GM19372 (cell line): ENCODE data around the gene COBLL1.
A peak's percentile ranks its signal among the peaks of the same experiment; 100 is the strongest.

Source experiments
- ATAC-seq: cut with Tn5 transposase; IDR thresholded peaks from one replicate; pipeline ENCODE4 v1.9.1; 2021; ENCODE audit warnings: mild to moderate bottlenecking, low read depth, moderate library complexity; ENCODE audit not compliant: unreplicated experiment

The COBLL1 gene

DNA sequence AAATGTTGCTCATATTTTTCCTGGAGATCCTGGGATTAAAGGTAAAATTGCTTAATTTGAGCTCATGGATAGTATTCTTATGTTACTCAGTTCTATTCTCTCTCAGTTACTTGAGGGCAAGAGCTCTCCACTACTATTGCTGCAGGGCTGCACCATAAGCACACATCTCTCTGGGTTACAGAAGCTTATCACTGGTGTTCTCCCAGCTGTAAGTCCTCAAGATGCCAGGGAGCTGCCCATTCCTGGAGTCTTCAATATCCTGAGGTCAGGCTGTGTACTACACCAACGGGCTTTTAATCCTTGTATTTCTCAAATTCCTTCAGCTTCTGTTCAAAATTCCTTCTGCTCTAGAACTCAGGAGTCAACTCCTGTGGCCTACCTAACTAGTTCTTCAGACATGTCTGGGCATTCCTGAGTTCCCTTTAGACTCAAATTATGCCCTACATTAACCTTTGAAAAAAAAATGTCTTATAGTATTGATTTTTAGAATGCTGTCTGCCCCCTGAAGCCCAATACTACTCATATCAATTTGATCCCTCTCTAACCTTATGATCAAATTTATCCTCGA lies 17.7 kb upstream of the COBLL1 start:
- no peak for ATAC-seq

DNA sequence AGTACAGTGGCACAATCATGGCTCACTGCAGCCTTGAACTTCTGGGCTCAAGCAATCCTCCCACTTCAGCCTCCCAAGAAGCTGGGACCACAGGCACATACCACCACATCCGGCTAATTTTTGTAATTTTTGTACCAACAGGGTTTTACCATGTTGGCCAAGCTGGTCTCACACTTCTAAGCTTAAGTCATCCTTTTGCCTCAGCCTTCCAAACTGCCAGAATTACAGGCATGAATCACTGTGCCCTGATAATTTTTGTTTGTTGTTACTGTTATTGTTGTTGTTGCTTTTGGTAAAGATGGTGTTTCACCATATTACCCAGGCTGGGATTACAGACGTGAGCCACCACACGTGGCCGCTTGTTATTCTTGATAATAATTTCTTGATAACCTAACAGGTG lies 10.5 kb upstream of the COBLL1 start:
- no peak for ATAC-seq

DNA sequence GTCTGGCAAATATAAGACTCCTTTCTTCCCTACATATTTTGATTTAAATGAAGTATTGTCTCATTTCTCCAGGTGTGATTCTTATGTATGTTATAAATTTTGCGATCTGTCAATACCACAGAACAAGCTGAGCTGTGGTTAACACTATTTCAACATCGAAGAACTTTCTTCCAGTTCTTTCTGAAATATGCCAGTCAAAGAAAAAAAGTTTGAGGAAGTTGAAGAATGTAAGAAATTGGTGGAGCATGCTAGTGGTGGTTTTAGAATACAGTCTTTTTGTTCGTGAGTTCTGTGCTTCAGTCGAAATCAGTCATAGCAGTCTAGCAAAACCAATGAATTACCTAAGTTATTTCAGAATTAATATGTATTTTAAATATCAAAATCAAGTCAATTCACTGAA lies 8.6 kb upstream of the COBLL1 start:
- ATAC-seq, result no peak

DNA sequence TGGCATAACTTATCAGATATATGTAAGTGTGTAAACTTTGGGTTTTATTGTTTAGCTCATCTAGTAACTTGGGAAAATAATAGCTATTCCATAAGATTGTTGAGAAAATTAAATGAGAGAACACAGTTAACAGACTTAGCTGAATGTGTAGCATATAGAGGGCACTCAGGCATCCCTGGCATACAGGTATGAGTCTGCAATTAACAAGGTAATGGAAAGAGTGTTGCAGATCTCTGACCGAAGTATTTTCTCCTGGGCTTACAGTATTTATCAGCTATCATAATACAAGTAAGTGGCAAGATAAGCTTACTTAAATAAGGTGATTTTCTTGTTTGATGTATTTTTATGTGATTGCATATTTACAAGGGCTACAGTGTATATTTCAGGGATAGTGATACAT lies 7.9 kb upstream of the COBLL1 start:
- no peak for ATAC-seq

DNA sequence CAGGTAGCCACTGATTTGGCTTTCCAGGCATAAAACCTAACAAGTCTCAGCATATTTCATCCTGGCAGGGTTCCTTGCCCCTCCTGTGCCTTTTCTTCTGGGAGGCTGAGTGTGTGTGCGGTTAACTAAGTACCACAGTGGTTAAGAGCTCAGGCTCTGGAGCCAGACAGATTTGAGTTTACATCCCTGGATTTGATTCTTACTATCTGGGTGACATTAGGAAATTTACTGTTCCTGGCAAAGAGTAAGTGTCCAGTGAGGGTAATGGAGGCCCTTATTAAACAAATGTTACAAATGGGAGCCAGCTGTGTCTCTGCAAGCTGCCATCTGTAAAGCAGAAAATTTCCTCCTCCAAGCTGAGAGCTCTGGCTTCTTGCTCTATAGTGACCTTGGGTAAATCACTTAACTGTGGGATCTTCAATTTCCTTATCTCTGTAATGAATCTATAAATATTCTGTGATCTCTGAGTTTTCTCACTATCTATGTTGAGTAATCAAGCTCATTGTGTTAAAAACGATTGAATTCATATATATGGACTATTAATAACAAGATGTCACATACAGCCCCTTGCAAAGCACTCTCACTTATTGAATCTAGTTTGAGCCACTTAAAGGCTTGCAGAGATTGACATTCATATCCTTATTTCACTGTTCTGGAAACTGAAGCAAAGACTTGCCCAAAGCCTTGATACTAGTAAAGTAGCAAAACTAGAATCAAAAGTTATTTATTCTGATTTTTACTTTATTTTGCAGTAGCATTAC lies 6.5 kb upstream of the COBLL1 start:
- ATAC-seq, result no peak

DNA sequence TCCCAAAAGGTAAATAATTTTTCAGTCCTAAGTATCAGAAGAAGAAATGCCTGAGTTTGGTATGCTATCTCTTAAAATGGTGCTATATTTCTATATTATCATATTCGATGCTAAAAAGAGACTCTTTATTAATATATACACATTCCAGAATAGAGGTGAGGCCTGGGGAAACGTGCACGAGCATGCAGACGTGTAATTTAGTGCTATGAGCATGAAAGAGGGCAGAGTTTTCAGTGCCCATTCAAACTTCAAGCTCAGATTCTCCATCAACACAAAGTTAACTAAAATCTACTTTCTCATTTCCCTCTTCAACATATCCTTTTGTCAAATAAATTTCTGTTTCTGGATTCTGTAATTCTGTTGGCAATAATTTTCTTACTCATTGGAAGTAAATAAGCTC lies 5.7 kb upstream of the COBLL1 start:
- ATAC-seq, result no peak

DNA sequence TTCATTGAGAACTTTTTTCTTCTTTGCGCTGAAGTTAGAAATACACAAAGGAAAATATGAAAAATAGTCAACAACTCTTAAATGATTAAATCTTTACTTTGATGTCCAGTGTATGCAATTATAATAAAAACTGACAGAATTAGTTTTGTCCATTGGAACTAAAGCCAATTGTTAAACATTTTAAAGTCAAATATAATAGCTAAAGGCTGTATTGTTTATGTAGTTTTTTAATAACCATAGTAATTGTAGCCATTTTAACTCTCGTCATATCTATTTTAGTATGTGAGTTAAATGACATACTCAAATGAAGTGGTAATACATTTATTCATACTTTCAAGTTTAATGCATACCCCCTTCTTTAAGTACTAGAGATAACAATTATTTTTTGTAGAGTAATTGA lies 4.7 kb upstream of the COBLL1 start:
- ATAC-seq, result no peak

DNA sequence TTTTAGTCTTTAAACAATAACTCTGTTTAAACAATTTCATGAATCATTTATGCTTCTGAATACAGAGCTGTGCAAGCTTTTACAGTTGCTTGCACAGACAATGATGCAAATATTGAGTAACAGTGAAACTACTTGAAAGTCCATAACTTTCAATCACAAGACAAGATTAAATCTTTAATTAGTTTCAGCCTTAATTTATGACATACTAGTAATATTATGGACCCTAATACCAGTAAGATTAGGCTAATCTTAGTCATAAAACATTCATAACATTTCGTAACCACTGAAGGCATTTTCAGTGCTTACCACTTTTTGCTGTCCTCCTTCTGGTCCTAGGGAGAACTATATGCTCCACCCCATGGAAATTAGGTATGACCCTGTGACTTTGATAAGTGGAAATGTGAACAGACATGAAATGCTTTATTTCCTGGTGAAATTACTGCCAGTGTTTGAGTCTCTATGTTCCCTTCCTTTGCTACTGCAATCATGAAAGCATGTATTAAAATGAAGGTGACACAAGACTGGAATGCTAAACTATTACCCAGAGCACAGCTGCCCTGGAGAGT lies 1.8 kb upstream of the COBLL1 start:
- no peak for ATAC-seq

DNA sequence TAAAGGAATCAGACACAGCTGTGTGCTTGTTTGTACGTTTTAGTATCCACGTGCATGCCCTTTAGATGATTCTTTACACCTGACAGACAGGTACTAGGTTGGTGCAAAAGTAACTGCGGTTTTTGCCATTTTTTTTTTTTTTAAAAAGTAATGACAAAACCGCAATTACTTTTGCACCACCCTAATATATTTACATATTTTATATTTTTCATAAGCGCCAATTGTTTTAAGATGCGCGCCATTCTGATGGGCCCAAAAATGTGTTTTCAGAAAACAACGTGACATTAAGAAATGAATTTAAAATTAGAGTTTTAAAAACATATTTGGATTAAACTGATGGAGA lies 972 bp upstream of the COBLL1 start:
- ATAC-seq, result no peak

DNA sequence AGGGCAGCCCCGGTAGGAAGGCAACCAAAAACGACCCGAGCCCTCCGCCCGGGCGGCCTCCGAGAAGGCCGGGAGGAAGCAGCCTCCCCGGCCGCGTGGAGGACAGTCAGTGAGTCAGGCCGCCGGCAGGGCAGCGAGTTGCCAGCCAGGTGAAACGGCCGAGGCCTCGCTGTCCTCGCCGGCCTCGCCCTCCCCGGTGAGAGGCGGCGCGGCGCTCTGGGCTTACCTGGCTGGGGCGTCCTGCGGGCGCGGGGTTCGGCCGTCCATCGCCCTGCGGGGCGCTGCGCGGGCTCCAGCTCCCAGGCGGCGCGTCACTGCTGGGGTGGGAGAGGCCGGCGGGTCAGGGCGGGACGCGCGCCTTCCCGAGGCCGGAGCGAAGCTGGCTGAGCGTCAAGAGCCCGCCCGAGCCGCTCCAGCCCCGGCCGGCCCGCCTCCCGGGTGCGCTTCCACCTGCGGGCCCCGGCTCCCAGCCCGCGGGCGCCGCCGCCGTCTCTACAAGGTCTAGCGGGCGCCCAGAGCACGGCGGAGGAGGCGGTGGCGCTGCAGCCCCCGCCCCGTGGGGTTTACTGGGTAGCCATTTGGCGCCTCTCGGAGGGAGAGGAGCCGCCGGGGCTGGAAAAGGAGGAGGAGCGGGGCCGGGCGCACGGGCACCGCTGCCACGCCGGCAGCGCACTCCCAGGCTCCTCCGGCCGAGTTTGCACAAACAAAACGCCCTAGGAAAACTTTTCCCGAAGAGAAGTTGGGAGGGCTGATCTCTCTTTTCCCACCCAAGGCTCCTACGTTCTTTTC lies 499 bp downstream of the COBLL1 start:
- peak; percentile 70 for ATAC-seq

DNA sequence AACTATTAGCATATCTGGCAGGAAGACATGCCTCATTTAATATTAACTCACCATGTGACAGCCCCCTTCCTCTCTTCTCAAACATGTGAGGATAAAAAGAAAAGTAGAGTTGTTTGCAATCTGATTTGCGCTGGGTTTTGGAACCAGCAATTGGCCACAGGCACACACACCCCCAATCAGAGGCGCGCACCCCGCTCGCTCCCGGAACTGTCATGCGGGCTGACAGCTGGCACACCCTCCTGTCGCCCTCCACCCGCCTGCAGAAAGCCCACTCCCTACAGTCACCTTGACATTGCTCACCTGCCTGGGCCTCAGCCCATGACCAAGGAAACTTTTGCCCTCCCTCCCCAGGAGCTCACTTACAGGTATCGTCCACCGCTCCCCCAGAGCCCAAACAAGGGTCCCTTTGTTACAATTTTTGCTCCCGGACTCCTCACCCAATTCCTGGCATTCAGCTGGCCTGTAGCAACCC lies 1.1 kb downstream of the COBLL1 start:
- ATAC-seq, result no peak

DNA sequence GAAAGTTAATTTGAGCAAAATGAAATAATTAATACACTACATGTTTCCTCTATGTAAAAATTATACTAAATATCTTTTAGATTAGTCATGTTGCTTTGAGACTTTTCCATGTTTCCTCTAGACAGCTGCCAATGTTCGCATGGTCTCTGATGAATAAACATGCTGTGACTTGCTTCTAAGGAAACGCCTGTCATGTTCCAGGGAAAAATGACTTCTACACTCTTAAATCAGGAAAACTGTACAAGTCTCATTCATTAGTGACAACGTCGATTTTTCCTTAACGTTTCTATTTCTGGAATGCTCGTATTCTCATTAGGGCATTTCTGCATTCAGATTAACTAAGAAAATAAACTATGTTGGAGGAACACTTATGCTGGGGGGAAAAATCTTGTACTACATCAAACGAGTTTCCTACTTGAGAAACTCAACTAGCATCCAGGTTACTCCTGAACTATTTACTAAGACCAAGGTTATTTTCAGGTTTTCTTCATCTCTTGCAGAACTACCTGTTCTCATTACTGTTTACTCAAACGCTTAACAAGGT lies 1.6 kb downstream of the COBLL1 start:
- no peak for ATAC-seq

DNA sequence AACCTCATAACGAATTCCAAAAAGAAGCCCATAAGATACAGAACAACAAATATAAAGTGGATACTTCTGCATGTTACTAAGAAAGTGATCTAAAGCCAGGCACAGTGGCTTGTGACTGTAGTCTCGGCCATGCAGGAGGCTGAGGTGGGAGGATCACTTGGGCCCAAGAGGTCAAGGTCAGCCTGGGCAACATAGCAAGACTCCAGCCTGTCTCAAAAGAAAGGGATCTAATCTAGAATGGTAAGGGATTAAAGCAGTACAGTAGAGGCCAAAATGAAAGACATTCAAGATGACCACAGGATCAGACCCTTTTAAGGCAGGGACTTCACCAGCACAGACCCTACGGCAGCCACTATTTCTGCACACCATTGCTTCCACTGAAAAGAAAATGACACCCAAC lies 3.8 kb downstream of the COBLL1 start:
- ATAC-seq, result no peak

DNA sequence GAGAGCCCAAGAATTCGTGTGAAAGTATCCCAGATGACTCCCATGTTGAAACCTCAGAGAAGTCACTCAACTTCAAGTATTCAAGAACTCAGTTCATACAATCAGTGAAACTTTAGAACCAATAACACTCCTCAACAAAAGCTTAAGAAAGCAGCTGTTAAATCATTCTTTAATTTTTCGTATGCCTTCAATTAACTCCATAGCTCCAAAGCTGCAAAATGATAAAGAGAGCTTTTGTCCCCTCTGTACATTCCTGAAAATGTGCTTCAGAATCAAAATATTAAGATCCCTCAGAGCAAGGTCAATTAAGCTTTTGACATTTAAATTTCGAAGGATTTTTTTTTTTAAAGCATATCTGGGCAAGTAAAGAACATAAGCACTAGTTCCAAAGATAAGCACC lies 4.7 kb downstream of the COBLL1 start:
- no peak for ATAC-seq

DNA sequence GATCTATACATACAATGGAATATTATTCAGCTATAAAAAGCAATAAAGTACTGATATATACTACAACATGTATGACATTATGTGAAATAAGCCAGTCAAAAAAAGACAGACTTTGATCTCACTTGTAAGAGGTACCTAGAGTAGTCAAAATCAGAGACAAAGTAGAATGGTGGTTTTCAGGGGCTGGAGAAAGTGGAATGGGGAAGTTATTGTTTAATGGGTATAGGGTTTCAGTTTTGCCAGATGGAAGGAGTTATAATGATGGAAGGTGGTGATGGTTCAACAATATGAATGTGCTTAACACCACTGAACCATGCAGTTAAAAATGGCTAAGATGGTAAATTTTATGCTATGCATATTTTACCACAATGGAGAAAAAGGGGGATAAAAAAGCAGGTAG lies 6.3 kb downstream of the COBLL1 start:
- ATAC-seq, result no peak

DNA sequence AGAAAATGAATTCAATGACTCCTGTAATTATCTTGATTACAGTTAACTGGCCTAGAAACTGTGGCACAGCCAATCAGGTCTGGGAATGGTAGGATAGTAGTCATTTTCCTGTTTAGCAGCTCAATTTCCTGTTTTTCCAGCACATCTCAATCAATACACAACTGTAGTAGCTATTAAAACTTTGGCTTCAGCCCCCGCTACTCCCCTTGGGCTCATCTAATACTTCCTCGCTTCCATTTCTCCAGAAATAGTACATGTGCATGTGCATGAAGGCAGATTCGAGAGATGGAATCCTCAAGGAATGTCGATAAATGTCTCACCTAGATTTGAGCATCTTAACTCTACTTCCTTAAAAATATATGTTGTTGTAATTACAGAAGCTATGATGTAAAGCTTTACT lies 9.7 kb downstream of the COBLL1 start:
- no peak for ATAC-seq

DNA sequence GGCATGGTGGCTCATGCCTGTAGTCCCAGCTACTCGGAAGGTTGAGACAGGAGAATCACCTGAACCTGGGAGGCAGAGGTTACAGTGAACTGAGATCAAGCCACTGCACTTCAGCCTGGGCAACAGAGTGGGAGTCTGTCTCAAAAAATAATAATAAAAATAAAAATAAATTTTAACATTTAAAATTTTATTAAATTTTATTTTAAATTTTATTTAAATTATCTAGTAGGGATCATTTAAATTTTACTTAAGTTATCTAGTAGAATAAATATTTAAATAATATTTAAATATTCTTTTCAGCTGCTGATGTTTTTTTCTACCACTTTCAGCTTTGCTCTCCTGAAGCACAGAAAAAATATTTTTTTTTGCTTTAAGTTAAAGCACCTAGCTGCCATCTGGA lies 10.4 kb downstream of the COBLL1 start:
- no peak for ATAC-seq

DNA sequence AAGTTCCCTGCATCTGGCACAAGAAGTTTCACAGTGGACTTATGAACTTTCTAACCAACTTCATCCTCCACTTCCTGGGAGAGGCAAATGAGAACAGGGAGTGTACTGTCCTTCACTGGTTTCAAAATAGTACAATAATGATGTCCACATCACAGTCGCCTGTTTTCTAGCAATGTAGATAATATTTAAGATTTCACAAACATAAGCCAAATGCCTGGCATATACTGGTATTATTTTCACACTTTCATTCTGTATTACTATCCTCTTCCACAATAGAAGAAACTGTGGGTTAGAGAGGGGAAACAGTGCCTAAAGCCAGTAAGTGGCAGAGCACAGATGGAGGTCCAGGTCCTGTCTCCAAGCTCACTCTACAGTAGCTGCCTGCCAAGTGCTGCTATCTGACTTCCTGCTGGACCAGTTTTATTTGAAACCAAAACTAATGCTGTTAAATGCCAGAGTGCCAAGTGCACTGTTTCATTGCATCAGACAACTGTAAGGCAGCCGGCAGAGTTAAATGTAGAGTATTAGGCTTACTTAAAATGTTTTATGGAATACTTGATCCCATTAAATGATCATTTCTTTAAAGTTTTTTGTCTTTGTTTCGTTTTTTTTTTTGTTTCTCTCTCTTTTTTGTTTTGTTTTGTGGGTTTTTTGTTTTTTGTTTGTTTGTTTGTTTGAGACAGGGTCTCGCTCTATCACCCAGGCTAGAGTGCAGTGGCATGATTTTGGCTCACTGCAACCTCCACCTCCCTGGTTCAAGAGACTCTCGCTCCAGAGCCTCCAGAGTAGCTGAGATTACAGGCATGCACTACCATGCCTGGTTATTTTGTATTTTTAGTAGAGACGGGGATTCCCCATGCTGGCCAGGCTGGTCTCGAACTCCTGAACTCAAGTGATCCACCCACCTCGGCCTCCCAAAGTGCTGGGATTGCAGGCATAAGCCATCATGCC lies 15.1 kb downstream of the COBLL1 start:
- no peak for ATAC-seq

DNA sequence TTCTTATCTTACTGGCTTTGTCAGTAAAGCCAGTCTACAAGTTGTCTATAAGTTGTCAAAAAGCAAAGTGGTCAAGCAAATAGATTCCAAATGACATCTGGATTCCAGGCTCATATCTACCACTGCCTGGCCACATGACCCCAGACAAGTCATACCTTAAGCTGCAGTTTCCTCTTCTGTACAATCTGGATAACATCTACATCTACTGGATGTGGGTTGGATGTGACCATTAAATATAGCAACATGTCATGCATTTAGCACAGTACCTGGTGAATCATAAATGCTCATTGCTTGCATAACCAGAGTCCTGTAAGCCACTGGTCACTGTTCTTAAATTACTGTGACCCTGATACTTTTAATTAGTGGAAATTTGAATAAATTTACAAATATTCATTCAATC lies 16.8 kb downstream of the COBLL1 start:
- no peak for ATAC-seq

DNA sequence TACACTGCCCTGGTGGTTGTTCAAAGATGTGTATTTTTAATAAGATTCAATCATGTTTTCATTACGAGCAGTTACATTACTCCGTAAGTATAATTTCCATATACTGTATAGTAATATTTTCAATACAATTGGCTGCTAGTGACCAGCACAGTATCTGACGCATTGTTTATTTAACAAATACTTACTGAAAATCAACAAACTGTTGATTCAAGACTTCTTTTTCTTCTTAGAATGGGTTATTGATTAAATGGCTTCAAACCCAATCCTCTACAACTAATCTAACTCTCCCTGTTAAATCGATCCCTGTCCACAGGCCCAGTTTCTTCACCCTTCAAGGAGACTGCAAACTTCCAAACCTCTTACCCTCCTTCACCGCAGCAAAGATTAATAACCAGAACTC lies 18.5 kb downstream of the COBLL1 start:
- no peak for ATAC-seq
